HepG2 (cell line): Measurements from ENCODE around the gene ZNF593OS. TPM values are rescaled to one million over a fixed set of nuclear protein-coding genes. Genes with fewer than 3 reads are reported as not detected.

Experiments used
- ATAC-seq: fragments of 200-7000 bp; cut with Tn5 transposase; 3 replicates; pipeline ENCODE4 v1.9.1; 2020; ENCODE audit warnings: mild to moderate bottlenecking, moderate library complexity
- BruUV-seq: library from RNA; stranded (reverse); fragments of 400-500 nt; replicated peaks from 2 replicates; lab custom pipeline; 2021; lab: Mats Ljungman, UMichigan
- CTCF ChIA-PET: fragments of 300-600 bp; formaldehyde crosslinking; extraction: SDS; loops from one replicate; lab custom pipeline; 2021; ENCODE audit warnings: low total read pairs, inconsistent platforms, low intra/inter-chr PET ratio; lab: Yijun Ruan, JAX
- POLR2A ChIA-PET: fragments of 350-600 bp; sonication (Branson Sonifier 250); formaldehyde crosslinking; loops from one replicate; lab custom pipeline; 2020; ENCODE audit warnings: antibody characterized with exemption, inconsistent platforms; lab: Yijun Ruan, JAX
- DNase-seq: peaks from one replicate; pipeline ENCODE4 v3.0.0-alpha.2; 2015; ENCODE audit warnings: low spot score
- FAIRE-seq: peaks from 3 replicates; lab custom pipeline; 2011; peaks lifted over from hg19 to GRCh38; lab: Jason Lieb, UNC
- H2AFZ ChIP-seq: one replicate; pipeline ENCODE4 v1.6.1; 2011; ENCODE audit warnings: low read length, inconsistent platforms
- H3K27ac ChIP-seq: fragments of 300-600 bp; 3 replicates; pipeline ENCODE4 v1.8.0; 2011; ENCODE audit warnings: mixed run types, mild to moderate bottlenecking, mixed read lengths, low read length, inconsistent platforms; ENCODE audit not compliant: insufficient read depth; ENCODE audit errors: extremely low read length
- H3K27me3 ChIP-seq, 2 experiments: fragments of 200-600 bp in 1 of 2; 2 replicates in 1 of 2; 3 replicates in 1 of 2; pipeline versions ENCODE4 v1.6.0 to v1.8.0; 2011; ENCODE audit warnings: low read length in 2 of 2, mild to moderate bottlenecking in 2 of 2, moderate library complexity in 2 of 2, inconsistent platforms in 1 of 2; ENCODE audit not compliant: insufficient read depth in 2 of 2, control insufficient read depth in 1 of 2
- H3K36me3 ChIP-seq, 2 experiments: fragments of 200-600 bp in 1 of 2; replicated peaks in 1 of 2; 2 replicates in 1 of 2; 3 replicates in 1 of 2; pipeline versions ENCODE4 v1.5.1 to v1.8.0; 2011; ENCODE audit warnings: low read length in 2 of 2, inconsistent platforms in 1 of 2; ENCODE audit not compliant: insufficient read depth in 2 of 2, control insufficient read depth in 1 of 2
- H3K4me1 ChIP-seq: 2 replicates; pipeline ENCODE4 v1.5.1; 2012; ENCODE audit warnings: low read length, inconsistent platforms; ENCODE audit not compliant: insufficient read depth
- H3K4me2 ChIP-seq: 2 replicates; pipeline ENCODE4 v1.6.0; 2011; ENCODE audit warnings: low read depth, low read length, inconsistent platforms
- H3K4me3 ChIP-seq, 3 experiments: fragments of 200-600 bp in 1 of 3; sonication (generic), shearing (Covaris generic) in 1 of 3; replicated peaks in 1 of 3; 2 replicates each; pipeline ENCODE4 v1.5.1; 2011 to 2016; ENCODE audit warnings: low read length in 3 of 3, inconsistent platforms in 2 of 3, low read depth in 2 of 3, mild to moderate bottlenecking in 2 of 3, control low read depth in 1 of 3, mixed read lengths in 1 of 3; ENCODE audit not compliant: insufficient read depth in 1 of 3
- H3K79me2 ChIP-seq: one replicate; pipeline ENCODE4 v1.6.1; 2011; ENCODE audit warnings: low read length, inconsistent platforms; ENCODE audit not compliant: insufficient read depth
- H3K9ac ChIP-seq: 2 replicates; pipeline ENCODE4 v1.6.0; 2011; ENCODE audit warnings: mild to moderate bottlenecking, low read depth, low read length, inconsistent platforms; ENCODE audit not compliant: insufficient read depth
- H3K9me3 ChIP-seq: 2 replicates; pipeline ENCODE4 v1.5.1; 2012; ENCODE audit warnings: mild to moderate bottlenecking, low read length
- H4K20me1 ChIP-seq: 2 replicates; pipeline ENCODE4 v1.6.0; 2011; ENCODE audit warnings: inconsistent platforms, mild to moderate bottlenecking, low read length, moderate library complexity; ENCODE audit not compliant: insufficient read depth
- ARNT ChIP-seq: fragments of 450-650 bp; IDR thresholded peaks from 2 replicates; pipeline ENCODE4 v1.6.1; 2017
- DDIT3 ChIP-seq: sonication (generic); formaldehyde crosslinking; IDR thresholded peaks from 2 replicates; pipeline ENCODE4 v1.4.0; 2020; ENCODE audit warnings: mild to moderate bottlenecking, missing genetic modification reagents
- GABPB1 ChIP-seq: IDR thresholded peaks from 2 replicates; pipeline ENCODE4 v1.6.1; 2016; ENCODE audit warnings: mild to moderate bottlenecking, missing genetic modification reagents, moderate library complexity, missing compliant biosample characterization
- KDM5B ChIP-seq: sonication (generic); formaldehyde crosslinking; IDR thresholded peaks from 2 replicates; pipeline ENCODE4 v1.4.0; 2020; ENCODE audit warnings: missing genetic modification reagents, mild to moderate bottlenecking, borderline replicate concordance
- MAX ChIP-seq: IDR thresholded peaks from 2 replicates; pipeline ENCODE4 v1.6.1; 2012; ENCODE audit warnings: inconsistent platforms
- MXD1 ChIP-seq: sonication (generic); formaldehyde crosslinking; IDR thresholded peaks from 2 replicates; pipeline ENCODE4 v1.4.0; 2020; ENCODE audit warnings: mild to moderate bottlenecking, missing genetic modification reagents
- NFAT5 ChIP-seq: sonication (generic); formaldehyde crosslinking; IDR thresholded peaks from 2 replicates; pipeline ENCODE4 v1.4.0; 2020; ENCODE audit warnings: missing genetic modification reagents
- NFYC ChIP-seq: IDR thresholded peaks from 2 replicates; pipeline ENCODE4 v1.6.1; 2016; ENCODE audit warnings: missing genetic modification reagents, missing compliant biosample characterization
- SAP130 ChIP-seq: IDR thresholded peaks from 2 replicates; pipeline ENCODE4 v1.6.1; 2016; ENCODE audit warnings: low read depth
- SMAD9 ChIP-seq: sonication (generic); formaldehyde crosslinking; IDR thresholded peaks from 2 replicates; pipeline ENCODE4 v1.5.1; 2020; ENCODE audit warnings: mild to moderate bottlenecking, missing genetic modification reagents
- SNRNP70 ChIP-seq: fragments of 200-400 bp; formaldehyde crosslinking; IDR thresholded peaks from 2 replicates; pipeline ENCODE4 v1.6.1; 2017; ENCODE audit warnings: mild to moderate bottlenecking, low read depth, low read length, moderate library complexity
- TAF1 ChIP-seq: sonication (generic); formaldehyde crosslinking; IDR thresholded peaks from 2 replicates; pipeline ENCODE4 v1.4.0; 2020; ENCODE audit warnings: missing genetic modification reagents
- TEAD3 ChIP-seq: optimal IDR thresholded peaks from 2 replicates; pipeline ENCODE3; 2016; ENCODE audit warnings: borderline replicate concordance
- ZKSCAN5 ChIP-seq: sonication (generic); formaldehyde crosslinking; IDR thresholded peaks from 2 replicates; pipeline ENCODE4 v1.5.1; 2020; ENCODE audit warnings: mild to moderate bottlenecking, missing genetic modification reagents
- ZNF329 ChIP-seq: sonication (generic); formaldehyde crosslinking; IDR thresholded peaks from 2 replicates; pipeline ENCODE4 v1.9.0; 2021; ENCODE audit warnings: low read depth, mild to moderate bottlenecking, missing genetic modification reagents
- ZNF337 ChIP-seq: sonication (generic); formaldehyde crosslinking; IDR thresholded peaks from 2 replicates; pipeline ENCODE4 v1.5.1; 2020; ENCODE audit warnings: missing genetic modification reagents, low read depth, mild to moderate bottlenecking, borderline replicate concordance
- ZNF343 ChIP-seq: sonication (generic); formaldehyde crosslinking; IDR thresholded peaks from 2 replicates; pipeline ENCODE4 v1.4.0; 2020; ENCODE audit warnings: mild to moderate bottlenecking, missing genetic modification reagents
- ZNF629 ChIP-seq: sonication (generic); formaldehyde crosslinking; conservative IDR thresholded peaks from 2 replicates; pipeline ENCODE4 v1.5.0; 2020; ENCODE audit warnings: missing genetic modification reagents
- ZNF678 ChIP-seq: sonication (generic); formaldehyde crosslinking; IDR thresholded peaks from 2 replicates; pipeline ENCODE4 v1.4.0; 2020; ENCODE audit warnings: mild to moderate bottlenecking, missing genetic modification reagents
- WGBS: methylation state at CpG from one replicate; pipeline ENCODE4 v1.1.6; 2017; ENCODE audit warnings: low lambda C conversion rate; 5-methylcytosine and 5-hydroxymethylcytosine counted together
- in situ Hi-C: cut with HindIII; loops from 2 replicates; pipeline ENCODE4 v1.10.0; 2017; ENCODE audit warnings: low pct_unique_long_range_greater_than_20kb; ENCODE audit not compliant: extremely low pct_ligation_motif_present
- intact Hi-C: fragments of 100-400 bp; cut with micrococcal nuclease; formaldehyde crosslinking; loops from one replicate; pipeline ENCODE4 v1.10.0; 2022; ENCODE audit not compliant: unreplicated experiment
- polyA plus RNA-seq, 8 experiments: library from polyadenylated mRNA; depleted of rRNA in 3 of 8; stranded (reverse) in 7 of 8; unstranded in 1 of 8; fragments of >200 nt; fragmentation: Illumina TruSeq in 4 of 8; extraction: Trizol in 4 of 8; gene quantifications; 2 replicates each; pipeline versions ENCODE4 v1.2.1 to v1.2.3, GENCODE V29; 2011 to 2016; ENCODE audit warnings: low read depth in 4 of 8, missing spikeins in 1 of 8, mixed read lengths in 1 of 8; ENCODE audit not compliant: insufficient read depth in 1 of 8
- total RNA-seq, 5 experiments: library from RNA; depleted of rRNA; stranded (reverse); fragments of >200 nt; fragmentation: Illumina TruSeq; extraction: Trizol; gene quantifications; 2 replicates each; pipeline ENCODE4 v1.2.3, GENCODE V29; 2016; ENCODE audit warnings: low read depth in 1 of 5

Gene ZNF593OS
- total and polyA plus RNA-seq, 2 of the 13 experiments (the other 11 are each of a cell fraction or from before 2014, with no cell fraction given), result not detected

GRCh38 chr1:26164036-26164860 is 7.4 kb downstream of the ZNF593OS start:
- Histone ChIP-seq H3K27me3 (peaks cover 10 to 50% of the 10 kb centered on the region in 2 experiments; a peak in 4 of 5 replicates), H3K4me2 (peak overlapping the region; percentile 89), H3K4me3 (peak overlapping the region; percentile 50 to 76 (median 64); a peak in 5 of 6 replicates), H3K79me2 (no peaks in the 10 kb centered on the region), H3K4me1 (peaks cover 37% of the 10 kb centered on the region), H3K9ac (peak overlapping the region; percentile 39; the same call in 1 of the 2 replicates), H4K20me1 (no peaks in the 10 kb centered on the region), H3K36me3 (no peaks in the 10 kb centered on the region), H3K9me3 (no peaks in the 10 kb centered on the region), H2AFZ (no peak overlapping the region), H3K27ac (no peak overlapping the region)
- intact Hi-C loops (loop anchor here (5.0 kb wide), 2 partner anchors 52 to 127 kb away; partner anchors contain the start of gene PDIK1L), in situ Hi-C loops (loop anchor here (10.0 kb wide), 1 partner anchor 269 kb away; no protein-coding TSS in a partner anchor)
- BruUV-seq, result no TSS peak
- DNase-seq, result no peak
- no peak for FAIRE-seq
- 9% methylated on average over 32 of the region's 72 CpGs for WGBS
- ChIA-PET CTCF (interaction anchor here (1.7 to 2.0 kb wide), 2 partner anchors 59 to 69 kb away, joined by 6 to 11 read pairs; partner anchors contain the start of gene CEP85), POLR2A (interaction anchor here (0.6 kb wide), 1 partner anchor 147 kb away, joined by 3 read pairs; no protein-coding TSS in a partner anchor)
- ATAC-seq, result peak; percentile 64
- TF ChIP-seq MAX (peak; percentile 58; the same call in 1 of the 2 replicates), NFAT5 (CRISPR knock-in tag) (no peak), TAF1 (CRISPR knock-in tag) (no peak), NFYC (CRISPR knock-in tag) (no peak), SAP130 (CRISPR knock-in tag) (0 out of 2 replicates have a peak, but pooled peaks have one; percentile 12), SNRNP70 (no peak), TEAD3 (CRISPR knock-in tag) (no peak), ZKSCAN5 (CRISPR knock-in tag) (no peak), DDIT3 (CRISPR knock-in tag) (no peak), KDM5B (CRISPR knock-in tag) (no peak), ZNF329 (peak; percentile 61), ZNF678 (CRISPR knock-in tag) (no peak), SMAD9 (CRISPR knock-in tag) (no peak), ZNF337 (CRISPR knock-in tag) (no peak), MXD1 (CRISPR knock-in tag) (0 out of 2 replicates have a peak, but pooled peaks have one; percentile 41), ARNT (no peak), ZNF629 (CRISPR knock-in tag) (no peak), ZNF343 (no peak), GABPB1 (CRISPR knock-in tag) (peak; percentile 38; the same call in 1 of the 2 replicates)
